Upper lobe of left lung (tissue), 6 donors: Measurements from ENCODE around the gene ERI3. TPM values are rescaled to one million over a fixed set of nuclear protein-coding genes. Genes with fewer than 3 reads are reported as not detected.

Experiments
- ATAC-seq, 2 donors: fragments of 200-7000 bp; cut with Tn5 transposase; one replicate each; pipeline ENCODE4 v1.9.1; 2022; ENCODE audit warnings: mild to moderate bottlenecking in 2 of 2, moderate library complexity in 2 of 2; ENCODE audit not compliant: low FRiP score in 2 of 2
- DNase-seq, 2 donors: peaks; one replicate each; pipeline ENCODE4 v3.0.0-alpha.2; 2019 to 2020
- H3K27ac ChIP-seq, 4 donors: fragments of 200-600 bp; sonication (generic); one replicate each; pipeline ENCODE4 v1.5.1; 2016 to 2019
- H3K27me3 ChIP-seq, 4 donors: fragments of 200-600 bp; sonication (generic); one replicate each; pipeline ENCODE4 v1.5.1; 2017 to 2019
- H3K36me3 ChIP-seq, 4 donors: fragments of 200-600 bp; sonication (generic); one replicate each; pipeline ENCODE4 v1.5.1; 2016 to 2019
- H3K4me1 ChIP-seq, 4 donors: fragments of 200-600 bp; sonication (generic); one replicate each; pipeline ENCODE4 v1.5.1; 2018 to 2019
- H3K4me3 ChIP-seq, 4 donors: fragments of 200-600 bp; sonication (generic); one replicate each; pipeline ENCODE4 v1.5.1; 2017 to 2019; ENCODE audit warnings: mild to moderate bottlenecking in 2 of 4, moderate library complexity in 1 of 4
- H3K9me3 ChIP-seq, 4 donors: fragments of 200-600 bp; sonication (generic); one replicate each; pipeline ENCODE4 v1.5.1; 2018 to 2019
- CTCF ChIP-seq, 6 experiments: fragments of 450-650 bp in 4 of 6; fragments of 200-600 bp in 2 of 6; sonication (generic) in 2 of 6; IDR thresholded peaks; one replicate each; pipeline ENCODE4 v1.5.1; 2016 to 2019; ENCODE audit warnings: antibody characterized with exemption in 6 of 6
- EP300 ChIP-seq, 4 donors: sonication (generic); formaldehyde crosslinking; IDR thresholded peaks; one replicate each; pipeline ENCODE4 v1.5.1; 2017; ENCODE audit warnings: antibody characterized with exemption in 4 of 4, control low read depth in 2 of 4
- POLR2A ChIP-seq, 4 donors: fragments of 450-650 bp; IDR thresholded peaks; one replicate each; pipeline ENCODE4 v1.5.1; 2016 to 2017; ENCODE audit warnings: antibody characterized with exemption in 4 of 4, mild to moderate bottlenecking in 2 of 4
- POLR2AphosphoS5 ChIP-seq, 2 donors: sonication (generic); formaldehyde crosslinking; IDR thresholded peaks; one replicate each; pipeline ENCODE4 v1.5.1; 2017; ENCODE audit warnings: antibody characterized with exemption in 2 of 2
- WGBS, 2 donors: methylation state at CpG; one replicate each; pipeline ENCODE4 v1.1.5; 2017 to 2018; 5-methylcytosine and 5-hydroxymethylcytosine counted together
- total RNA-seq, 6 donors: library from RNA; depleted of rRNA in 4 of 6; stranded (reverse); fragments of >200 nt in 4 of 6; gene quantifications; one replicate each; pipeline versions ENCODE4 v1.1.0 to v1.2.1, GENCODE V29; 2016 to 2021
- donor health status: DM: no; HTN: no; CAD: no; lungs with moderate emphysema.
- donor health status: DM: no; HTN: yes; CAD: no; lungs with severe emphysema.

Gene ERI3
- total RNA-seq, 6 donors from 2014 or later, result 27.0 to 43.7 (median 39.3) TPM

GRCh38 chr1:44225761-44226160, 129.3 kb downstream of the ERI3 start:
- H3K9me3 ChIP-seq, result no peaks in the 10 kb centered on the region
- WGBS, 2 donors, result 97% methylated on average over 2 of the region's 2 CpGs
- no peak overlapping the region for H3K27ac ChIP-seq
- ATAC-seq, result no peak
- peaks cover 0 to 7% (median 3%) of the 10 kb centered on the region in 4 donors for H3K4me1 ChIP-seq
- no peak for DNase-seq
- H3K4me3 ChIP-seq, result no peak overlapping the region
- H3K36me3 ChIP-seq, result peaks cover 0 to 20% (median 8%) of the 10 kb centered on the region in 4 donors
- TF ChIP-seq POLR2A (IDR thresholded peaks at IDR 0.05), result no peak
- TF ChIP-seq EP300 (IDR thresholded peaks at IDR 0.05), result no peak
- no peak for TF ChIP-seq POLR2AphosphoS5 (IDR thresholded peaks at IDR 0.05)
- TF ChIP-seq CTCF (IDR thresholded peaks at IDR 0.05), result no peak
- H3K27me3 ChIP-seq, result no peaks in the 10 kb centered on the region

GRCh38 chr1:44223187-44223610, 131.9 kb downstream of the ERI3 start:
- Histone ChIP-seq H3K36me3 (peaks cover 21 to 45% (median 34%) of the 10 kb centered on the region in 4 donors), H3K9me3 (no peaks in the 10 kb centered on the region), H3K4me1 (peaks cover 0 to 7% (median 4%) of the 10 kb centered on the region in 4 donors), H3K27me3 (no peaks in the 10 kb centered on the region), H3K27ac (peak overlapping the region in 1 of 4 donors; percentile 39), H3K4me3 (no peak overlapping the region)
- 75 to 80% methylated on average over 9 to 11 of the region's 11 CpGs for WGBS, 2 donors
- DNase-seq (no peak), ATAC-seq (no peak)
- TF ChIP-seq POLR2A (IDR thresholded peaks at IDR 0.05) (no peak), EP300 (IDR thresholded peaks at IDR 0.05) (no peak), CTCF (IDR thresholded peaks at IDR 0.05) (no peak), POLR2AphosphoS5 (IDR thresholded peaks at IDR 0.05) (no peak)

- ATAC-seq, result no peak
- no peak for DNase-seq
- H3K27me3 ChIP-seq, result no peaks in the 10 kb centered on the region
- H3K4me1 ChIP-seq, result peaks cover 0 to 5% (median 3%) of the 10 kb centered on the region in 4 donors
- 70 to 88% methylated on average over 2 to 5 of the region's 5 CpGs for WGBS, 2 donors
- no peak overlapping the region for H3K4me3 ChIP-seq
- TF ChIP-seq POLR2A (IDR thresholded peaks at IDR 0.05) (no peak), POLR2AphosphoS5 (IDR thresholded peaks at IDR 0.05) (no peak), CTCF (IDR thresholded peaks at IDR 0.05) (no peak), EP300 (IDR thresholded peaks at IDR 0.05) (no peak)
- H3K27ac ChIP-seq, result no peak overlapping the region
- no peaks in the 10 kb centered on the region for H3K9me3 ChIP-seq
- H3K36me3 ChIP-seq, result peaks cover 23 to 50% (median 37%) of the 10 kb centered on the region in 4 donors
Observed at GRCh38 chr1:44222397-44223186, 132.5 kb downstream of the ERI3 start.

GRCh38 chr1:44221769-44222168, 133.3 kb downstream of the ERI3 start:
- no peaks in the 10 kb centered on the region for H3K27me3 ChIP-seq
- H3K9me3 ChIP-seq, result no peaks in the 10 kb centered on the region
- H3K4me3 ChIP-seq, result no peak overlapping the region
- WGBS, 2 donors, result 92 to 94% methylated on average over 23 of the region's 23 CpGs
- ATAC-seq (no peak), DNase-seq (peak in 1 of 2 donors; percentile 81)
- H3K36me3 ChIP-seq, result peaks cover 23 to 57% (median 41%) of the 10 kb centered on the region in 4 donors
- H3K27ac ChIP-seq, result no peak overlapping the region
- no peak for TF ChIP-seq POLR2A (IDR thresholded peaks at IDR 0.05)
- no peak for TF ChIP-seq CTCF (IDR thresholded peaks at IDR 0.05)
- peaks cover 0 to 3% (median 0%) of the 10 kb centered on the region in 4 donors for H3K4me1 ChIP-seq
